Measurements from ENCODE around the gene FILIP1. TPM values are rescaled to one million over a fixed set of nuclear protein-coding genes. Genes with fewer than 3 reads are reported as not detected.

Gene FILIP1
- total RNA-seq, 6 experiments from 2014 or later: 0.09 to 0.24 (median 0.12) TPM

- DNase-seq: no peak
- no peak for TF ChIP-seq CTCF (IDR thresholded peaks at IDR 0.05)
- H3K36me3 Mint-ChIP-seq (ENCODE audit: low read depth): no peaks in the 10 kb centered on the region
- H3K4me1 Mint-ChIP-seq (ENCODE audit: low read depth): peaks cover 25% of the 10 kb centered on the region
- H3K27ac Mint-ChIP-seq: no peak overlapping the region
- no peaks in the 10 kb centered on the region for H3K9me3 Mint-ChIP-seq
- no peak overlapping the region for H3K4me3 Mint-ChIP-seq
- no peaks in the 10 kb centered on the region for H3K27me3 Mint-ChIP-seq (ENCODE audit: insufficient read depth)
These were observed 99.8 kb downstream of the FILIP1 start for GRCh38 chr6:75393806-75394205.

- H3K9me3 Mint-ChIP-seq: no peaks in the 10 kb centered on the region; the same call in 1 of the 2 replicates
- H3K27me3 Mint-ChIP-seq (ENCODE audit: insufficient read depth): no peaks in the 10 kb centered on the region
- no peak overlapping the region for H3K4me3 Mint-ChIP-seq
- DNase-seq: no peak
- peaks cover 9% of the 10 kb centered on the region for H3K4me1 Mint-ChIP-seq (ENCODE audit: low read depth)
- H3K36me3 Mint-ChIP-seq (ENCODE audit: low read depth): no peaks in the 10 kb centered on the region
- TF ChIP-seq CTCF (IDR thresholded peaks at IDR 0.05): no peak
- no peak overlapping the region for H3K27ac Mint-ChIP-seq
These were observed 102.3 kb downstream of the FILIP1 start for GRCh38 chr6:75391276-75391675.

- TF ChIP-seq CTCF (IDR thresholded peaks at IDR 0.05): no peak
- Mint-ChIP-seq H3K27me3 (ENCODE audit: insufficient read depth) (peaks cover 2% of the 10 kb centered on the region; the same call in 1 of the 2 replicates), H3K9me3 (no peaks in the 10 kb centered on the region; the same call in 1 of the 2 replicates), H3K4me1 (ENCODE audit: low read depth) (peaks cover 18% of the 10 kb centered on the region), H3K36me3 (ENCODE audit: low read depth) (no peaks in the 10 kb centered on the region), H3K27ac (no peak overlapping the region), H3K4me3 (no peak overlapping the region)
- peak; percentile 37 for DNase-seq
These were observed 107.4 kb downstream of the FILIP1 start for GRCh38 chr6:75386050-75386770.

- H3K36me3 Mint-ChIP-seq (ENCODE audit: low read depth): no peaks in the 10 kb centered on the region
These were observed 109.5 kb downstream of the FILIP1 start for GRCh38 chr6:75384116-75384515.

GRCh38 chr6:75382634-75382900 lies 111.0 kb downstream of the FILIP1 start:
- no peak overlapping the region for H3K4me3 Mint-ChIP-seq

More at GRCh38 chr6:75384116-75384515, 109.5 kb downstream of the FILIP1 start:
- TF ChIP-seq CTCF (IDR thresholded peaks at IDR 0.05): no peak
- DNase-seq: no peak
- H3K4me3 Mint-ChIP-seq: no peak overlapping the region
- H3K9me3 Mint-ChIP-seq: no peaks in the 10 kb centered on the region; the same call in 1 of the 2 replicates
- H3K4me1 Mint-ChIP-seq (ENCODE audit: low read depth): peaks cover 18% of the 10 kb centered on the region
- peaks cover 6% of the 10 kb centered on the region; the same call in 1 of the 2 replicates for H3K27me3 Mint-ChIP-seq (ENCODE audit: insufficient read depth)
- H3K27ac Mint-ChIP-seq: no peak overlapping the region

More at GRCh38 chr6:75382634-75382900, 111.0 kb downstream of the FILIP1 start:
- Mint-ChIP-seq H3K4me1 (ENCODE audit: low read depth) (peaks cover 25% of the 10 kb centered on the region), H3K27ac (no peak overlapping the region), H3K36me3 (ENCODE audit: low read depth) (no peaks in the 10 kb centered on the region), H3K27me3 (ENCODE audit: insufficient read depth) (peaks cover 6% of the 10 kb centered on the region; the same call in 1 of the 2 replicates), H3K9me3 (no peaks in the 10 kb centered on the region)
- no peak for TF ChIP-seq CTCF (IDR thresholded peaks at IDR 0.05)
- DNase-seq: no peak
